Measurements from ENCODE around the gene AATK.

AATK gene

GRCh38 chr17:81134064-81134781 lies 31.8 kb downstream of the AATK start:
- no peak for TF ChIP-seq CTCF (IDR thresholded peaks at IDR 0.05; ENCODE audit: insufficient read depth, low read depth, low read length, missing control alignments)
- no peak overlapping the region for H3K4me3 ChIP-seq (ENCODE audit: low read depth, low read length)
- DNase-seq (ENCODE audit: low read depth): no peak

- DNase-seq (ENCODE audit: low read depth): no peak
- no peak overlapping the region for H3K4me3 ChIP-seq (ENCODE audit: low read depth, low read length)
- TF ChIP-seq CTCF (IDR thresholded peaks at IDR 0.05; ENCODE audit: insufficient read depth, low read depth, low read length, missing control alignments): no peak
Measured at GRCh38 chr17:81132770-81133723, 33.0 kb downstream of the AATK start.

- TF ChIP-seq CTCF (IDR thresholded peaks at IDR 0.05; ENCODE audit: insufficient read depth, low read depth, low read length, missing control alignments): no peak
- H3K4me3 ChIP-seq (ENCODE audit: low read depth, low read length): no peak overlapping the region
Measured at GRCh38 chr17:81132197-81132540, 33.9 kb downstream of the AATK start.

GRCh38 chr17:81131486-81132196 lies 34.4 kb downstream of the AATK start:
- TF ChIP-seq CTCF (IDR thresholded peaks at IDR 0.05; ENCODE audit: insufficient read depth, low read depth, low read length, missing control alignments): no peak
- DNase-seq (ENCODE audit: low read depth): no peak
- no peak overlapping the region for H3K4me3 ChIP-seq (ENCODE audit: low read depth, low read length)

More at GRCh38 chr17:81132197-81132540, 33.9 kb downstream of the AATK start:
- no peak for DNase-seq (ENCODE audit: low read depth)

- DNase-seq (ENCODE audit: low read depth): no peak
- no peak for TF ChIP-seq CTCF (IDR thresholded peaks at IDR 0.05; ENCODE audit: insufficient read depth, low read depth, low read length, missing control alignments)
- no peak overlapping the region for H3K4me3 ChIP-seq (ENCODE audit: low read depth, low read length)
Measured at GRCh38 chr17:81130385-81131361, 35.3 kb downstream of the AATK start.
